HEK293 (cell line): ENCODE measurements around the gene CENATAC.

Experiments
- GLIS2 ChIP-seq: fragments of 450-650 bp; formaldehyde crosslinking; IDR thresholded peaks from 2 replicates; pipeline ENCODE4 v1.5.1; 2016; ENCODE audit warnings: missing biosample characterization, missing genetic modification characterization
- MEIS1 ChIP-seq: sonication (generic); formaldehyde crosslinking; IDR thresholded peaks from 2 replicates; pipeline ENCODE4 v1.8.1; 2022; ENCODE audit warnings: missing genetic modification reagents, mild to moderate bottlenecking, borderline replicate concordance
- MZF1 ChIP-seq: fragments of 450-650 bp; formaldehyde crosslinking; IDR thresholded peaks from 2 replicates; pipeline ENCODE4 v1.5.1; 2017; ENCODE audit warnings: missing biosample characterization, missing genetic modification characterization, borderline replicate concordance
- RBAK ChIP-seq: fragments of 450-650 bp; formaldehyde crosslinking; IDR thresholded peaks from 2 replicates; pipeline ENCODE4 v1.5.1; 2016; ENCODE audit warnings: missing biosample characterization, missing genetic modification characterization
- SETDB1 ChIP-seq: IDR thresholded peaks from one replicate; pipeline ENCODE4 v1.6.1; 2017; ENCODE audit warnings: mild to moderate bottlenecking, low read length, moderate library complexity, mixed read lengths; ENCODE audit not compliant: insufficient read length
- ZBTB8A ChIP-seq: fragments of 450-650 bp; formaldehyde crosslinking; IDR thresholded peaks from 2 replicates; pipeline ENCODE4 v1.5.1; 2016; ENCODE audit warnings: missing biosample characterization, missing genetic modification characterization
- ZFP3 ChIP-seq: fragments of 450-650 bp; formaldehyde crosslinking; IDR thresholded peaks from 2 replicates; pipeline ENCODE4 v1.5.1; 2016; ENCODE audit warnings: low read depth, missing biosample characterization, missing genetic modification characterization
- ZFP37 ChIP-seq: fragments of 450-650 bp; formaldehyde crosslinking; IDR thresholded peaks from 2 replicates; pipeline ENCODE4 v1.5.1; 2016; ENCODE audit warnings: missing biosample characterization, missing genetic modification characterization
- ZIC2 ChIP-seq: fragments of 450-650 bp; formaldehyde crosslinking; IDR thresholded peaks from 2 replicates; pipeline ENCODE4 v1.5.1; 2016; ENCODE audit warnings: missing biosample characterization, missing genetic modification characterization
- ZNF112 ChIP-seq: fragments of 450-650 bp; formaldehyde crosslinking; IDR thresholded peaks from 2 replicates; pipeline ENCODE4 v1.5.0; 2017; ENCODE audit warnings: missing biosample characterization, missing genetic modification characterization
- ZNF121 ChIP-seq: fragments of 450-650 bp; formaldehyde crosslinking; IDR thresholded peaks from 2 replicates; pipeline ENCODE4 v1.5.1; 2016; ENCODE audit warnings: missing biosample characterization, missing genetic modification characterization
- ZNF138 ChIP-seq: fragments of 450-650 bp; formaldehyde crosslinking; IDR thresholded peaks from 2 replicates; pipeline ENCODE4 v1.5.1; 2016; ENCODE audit warnings: missing biosample characterization, missing genetic modification characterization, borderline replicate concordance
- ZNF140 ChIP-seq: fragments of 450-650 bp; formaldehyde crosslinking; IDR thresholded peaks from 2 replicates; pipeline ENCODE4 v1.5.1; 2016; ENCODE audit warnings: missing biosample characterization, missing genetic modification characterization
- ZNF148 ChIP-seq: fragments of 450-650 bp; formaldehyde crosslinking; IDR thresholded peaks from 2 replicates; pipeline ENCODE4 v1.5.0; 2017; ENCODE audit warnings: missing biosample characterization, missing genetic modification characterization, borderline replicate concordance
- ZNF157 ChIP-seq: fragments of 450-650 bp; formaldehyde crosslinking; IDR thresholded peaks from 2 replicates; pipeline ENCODE4 v1.5.1; 2016; ENCODE audit warnings: missing biosample characterization, missing genetic modification characterization
- ZNF169 ChIP-seq: fragments of 450-650 bp; formaldehyde crosslinking; IDR thresholded peaks from 2 replicates; pipeline ENCODE4 v1.5.1; 2016; ENCODE audit warnings: missing biosample characterization, missing genetic modification characterization
- ZNF2 ChIP-seq: fragments of 450-650 bp; formaldehyde crosslinking; IDR thresholded peaks from 2 replicates; pipeline ENCODE4 v1.5.1; 2016; ENCODE audit warnings: missing biosample characterization, missing genetic modification characterization
- ZNF350 ChIP-seq: fragments of 450-650 bp; formaldehyde crosslinking; IDR thresholded peaks from 2 replicates; pipeline ENCODE4 v1.5.0; 2017; ENCODE audit warnings: missing biosample characterization, mild to moderate bottlenecking, missing genetic modification characterization
- ZNF488 ChIP-seq: fragments of 450-650 bp; formaldehyde crosslinking; IDR thresholded peaks from 2 replicates; pipeline ENCODE4 v1.5.1; 2016; ENCODE audit warnings: missing biosample characterization, missing genetic modification characterization
- ZNF544 ChIP-seq: fragments of 450-650 bp; formaldehyde crosslinking; IDR thresholded peaks from 2 replicates; pipeline ENCODE4 v1.5.0; 2017; ENCODE audit warnings: missing biosample characterization, missing genetic modification characterization
- ZNF555 ChIP-seq: fragments of 450-650 bp; formaldehyde crosslinking; conservative IDR thresholded peaks from 2 replicates; pipeline ENCODE4 v1.5.1; 2017; ENCODE audit warnings: missing biosample characterization, mild to moderate bottlenecking, missing genetic modification characterization, inconsistent platforms
- ZNF560 ChIP-seq: fragments of 450-650 bp; formaldehyde crosslinking; IDR thresholded peaks from 2 replicates; pipeline ENCODE4 v1.5.1; 2017; ENCODE audit warnings: missing biosample characterization, missing genetic modification characterization, borderline replicate concordance
- ZNF621 ChIP-seq: fragments of 450-650 bp; formaldehyde crosslinking; IDR thresholded peaks from 2 replicates; pipeline ENCODE4 v1.5.1; 2017; ENCODE audit warnings: missing biosample characterization, missing genetic modification characterization
- ZNF660 ChIP-seq: fragments of 450-650 bp; IDR thresholded peaks from 2 replicates; pipeline ENCODE4 v1.5.1; 2018; ENCODE audit warnings: missing biosample characterization, mild to moderate bottlenecking, missing genetic modification characterization
- ZNF747 ChIP-seq: fragments of 450-650 bp; formaldehyde crosslinking; IDR thresholded peaks from 2 replicates; pipeline ENCODE4 v1.5.1; 2016; ENCODE audit warnings: missing biosample characterization, missing genetic modification characterization
- ZNF791 ChIP-seq: fragments of 450-650 bp; formaldehyde crosslinking; IDR thresholded peaks from 2 replicates; pipeline ENCODE4 v1.5.1; 2016; ENCODE audit warnings: missing biosample characterization, missing genetic modification characterization
- ZNF837 ChIP-seq: fragments of 450-650 bp; formaldehyde crosslinking; IDR thresholded peaks from 2 replicates; pipeline ENCODE4 v1.5.1; 2016; ENCODE audit warnings: missing biosample characterization, missing genetic modification characterization
- ZXDB ChIP-seq: fragments of 450-650 bp; formaldehyde crosslinking; IDR thresholded peaks from 2 replicates; pipeline ENCODE4 v1.5.1; 2016; ENCODE audit warnings: missing biosample characterization, missing genetic modification characterization
- TF ChIP-seq, protein P1 (sequence below): fragments of 450-650 bp; formaldehyde crosslinking; IDR thresholded peaks from 2 replicates; pipeline ENCODE4 v1.5.1; 2016; ENCODE audit warnings: missing biosample characterization, missing genetic modification characterization
- TF ChIP-seq, protein P2 (sequence below): fragments of 450-650 bp; formaldehyde crosslinking; IDR thresholded peaks from 2 replicates; pipeline ENCODE4 v1.5.1; 2016; ENCODE audit warnings: missing biosample characterization, missing genetic modification characterization
- TF ChIP-seq, protein P3 (sequence below): fragments of 450-650 bp; formaldehyde crosslinking; IDR thresholded peaks from 2 replicates; pipeline ENCODE4 v1.5.1; 2017; ENCODE audit warnings: missing biosample characterization, missing genetic modification characterization
- TF ChIP-seq, protein P4 (sequence below): fragments of 450-650 bp; formaldehyde crosslinking; optimal IDR thresholded peaks from 2 replicates; pipeline ENCODE3; 2016; ENCODE audit warnings: missing biosample characterization, mild to moderate bottlenecking, missing genetic modification characterization

Gene CENATAC

GRCh38 chr11:118988280-118988679 is 9.7 kb upstream of the CENATAC start (continued):
- TF ChIP-seq ZNF791 (tag by site-specific recombination) (no peak), ZNF621 (tag by site-specific recombination) (no peak), GLIS2 (tag by site-specific recombination) (peak; percentile 30; the same call in 1 of the 2 replicates), ZNF544 (no peak), ZXDB (tag by site-specific recombination) (no peak), ZNF138 (tag by site-specific recombination) (no peak), ZBTB8A (tag by site-specific recombination) (no peak), ZNF350 (no peak), SETDB1 (no peak), ZIC2 (tag by site-specific recombination) (peak; percentile 30; the same call in 1 of the 2 replicates), ZNF837 (no peak), ZNF555 (tag by site-specific recombination) (no peak), MZF1 (tag by site-specific recombination) (0 out of 2 replicates have a peak, but pooled peaks have one; percentile 39), RBAK (tag by site-specific recombination) (no peak), ZFP3 (tag by site-specific recombination) (no peak), ZNF488 (tag by site-specific recombination) (no peak), ZNF140 (no peak), ZNF148 (no peak), ZNF169 (tag by site-specific recombination) (no peak), ZNF2 (tag by site-specific recombination) (no peak), MEIS1 (CRISPR knock-in tag) (no peak), ZNF560 (tag by site-specific recombination) (no peak), ZFP37 (tag by site-specific recombination) (no peak), ZNF157 (tag by site-specific recombination) (no peak), ZNF121 (tag by site-specific recombination) (no peak), ZNF112 (no peak), ZNF747 (no peak), ZNF660 (tag by site-specific recombination) (no peak)
- TF ChIP-seq, protein P1, sequence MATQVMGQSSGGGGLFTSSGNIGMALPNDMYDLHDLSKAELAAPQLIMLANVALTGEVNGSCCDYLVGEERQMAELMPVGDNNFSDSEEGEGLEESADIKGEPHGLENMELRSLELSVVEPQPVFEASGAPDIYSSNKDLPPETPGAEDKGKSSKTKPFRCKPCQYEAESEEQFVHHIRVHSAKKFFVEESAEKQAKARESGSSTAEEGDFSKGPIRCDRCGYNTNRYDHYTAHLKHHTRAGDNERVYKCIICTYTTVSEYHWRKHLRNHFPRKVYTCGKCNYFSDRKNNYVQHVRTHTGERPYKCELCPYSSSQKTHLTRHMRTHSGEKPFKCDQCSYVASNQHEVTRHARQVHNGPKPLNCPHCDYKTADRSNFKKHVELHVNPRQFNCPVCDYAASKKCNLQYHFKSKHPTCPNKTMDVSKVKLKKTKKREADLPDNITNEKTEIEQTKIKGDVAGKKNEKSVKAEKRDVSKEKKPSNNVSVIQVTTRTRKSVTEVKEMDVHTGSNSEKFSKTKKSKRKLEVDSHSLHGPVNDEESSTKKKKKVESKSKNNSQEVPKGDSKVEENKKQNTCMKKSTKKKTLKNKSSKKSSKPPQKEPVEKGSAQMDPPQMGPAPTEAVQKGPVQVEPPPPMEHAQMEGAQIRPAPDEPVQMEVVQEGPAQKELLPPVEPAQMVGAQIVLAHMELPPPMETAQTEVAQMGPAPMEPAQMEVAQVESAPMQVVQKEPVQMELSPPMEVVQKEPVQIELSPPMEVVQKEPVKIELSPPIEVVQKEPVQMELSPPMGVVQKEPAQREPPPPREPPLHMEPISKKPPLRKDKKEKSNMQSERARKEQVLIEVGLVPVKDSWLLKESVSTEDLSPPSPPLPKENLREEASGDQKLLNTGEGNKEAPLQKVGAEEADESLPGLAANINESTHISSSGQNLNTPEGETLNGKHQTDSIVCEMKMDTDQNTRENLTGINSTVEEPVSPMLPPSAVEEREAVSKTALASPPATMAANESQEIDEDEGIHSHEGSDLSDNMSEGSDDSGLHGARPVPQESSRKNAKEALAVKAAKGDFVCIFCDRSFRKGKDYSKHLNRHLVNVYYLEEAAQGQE (tag by site-specific recombination), result no peak
- TF ChIP-seq, protein P2, sequence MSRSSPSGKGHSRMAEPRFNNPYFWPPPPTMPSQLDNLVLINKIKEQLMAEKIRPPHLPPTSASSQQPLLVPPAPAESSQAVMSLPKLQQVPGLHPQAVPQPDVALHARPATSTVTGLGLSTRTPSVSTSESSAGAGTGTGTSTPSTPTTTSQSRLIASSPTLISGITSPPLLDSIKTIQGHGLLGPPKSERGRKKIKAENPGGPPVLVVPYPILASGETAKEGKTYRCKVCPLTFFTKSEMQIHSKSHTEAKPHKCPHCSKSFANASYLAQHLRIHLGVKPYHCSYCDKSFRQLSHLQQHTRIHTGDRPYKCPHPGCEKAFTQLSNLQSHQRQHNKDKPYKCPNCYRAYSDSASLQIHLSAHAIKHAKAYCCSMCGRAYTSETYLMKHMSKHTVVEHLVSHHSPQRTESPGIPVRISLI, result no peak
- TF ChIP-seq, protein P3, sequence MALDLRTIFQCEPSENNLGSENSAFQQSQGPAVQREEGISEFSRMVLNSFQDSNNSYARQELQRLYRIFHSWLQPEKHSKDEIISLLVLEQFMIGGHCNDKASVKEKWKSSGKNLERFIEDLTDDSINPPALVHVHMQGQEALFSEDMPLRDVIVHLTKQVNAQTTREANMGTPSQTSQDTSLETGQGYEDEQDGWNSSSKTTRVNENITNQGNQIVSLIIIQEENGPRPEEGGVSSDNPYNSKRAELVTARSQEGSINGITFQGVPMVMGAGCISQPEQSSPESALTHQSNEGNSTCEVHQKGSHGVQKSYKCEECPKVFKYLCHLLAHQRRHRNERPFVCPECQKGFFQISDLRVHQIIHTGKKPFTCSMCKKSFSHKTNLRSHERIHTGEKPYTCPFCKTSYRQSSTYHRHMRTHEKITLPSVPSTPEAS, result no peak
- TF ChIP-seq, protein P4, sequence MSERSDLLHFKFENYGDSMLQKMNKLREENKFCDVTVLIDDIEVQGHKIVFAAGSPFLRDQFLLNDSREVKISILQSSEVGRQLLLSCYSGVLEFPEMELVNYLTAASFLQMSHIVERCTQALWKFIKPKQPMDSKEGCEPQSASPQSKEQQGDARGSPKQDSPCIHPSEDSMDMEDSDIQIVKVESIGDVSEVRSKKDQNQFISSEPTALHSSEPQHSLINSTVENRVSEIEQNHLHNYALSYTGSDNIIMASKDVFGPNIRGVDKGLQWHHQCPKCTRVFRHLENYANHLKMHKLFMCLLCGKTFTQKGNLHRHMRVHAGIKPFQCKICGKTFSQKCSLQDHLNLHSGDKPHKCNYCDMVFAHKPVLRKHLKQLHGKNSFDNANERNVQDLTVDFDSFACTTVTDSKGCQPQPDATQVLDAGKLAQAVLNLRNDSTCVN, result no peak
